Liver (tissue), 2 donors: ENCODE measurements around the gene STX16.

Source experiments
- JUND ChIP-seq, 2 donors: IDR thresholded peaks; 2 replicates each; pipeline ENCODE4 v1.6.1; 2016; ENCODE audit warnings: antibody characterized with exemption in 2 of 2
- TAF1 ChIP-seq: conservative IDR thresholded peaks from 2 replicates; pipeline ENCODE4 v1.6.1; 2016; ENCODE audit warnings: antibody characterized with exemption, mild to moderate bottlenecking
- donor health status: healthy.

- no peak for TF ChIP-seq JUND (IDR thresholded peaks at IDR 0.05)
- no peak for TF ChIP-seq TAF1
Observed at GRCh38 chr20:58640446-58640845, 10.6 kb upstream of the STX16 start.
